NB4 (cell line): ENCODE data around the gene ANKRD28.

Source experiments
- DNase-seq: peaks from one replicate; pipeline ENCODE4 v3.0.0; 2010; ENCODE audit warnings: low read depth
- H3K4me3 ChIP-seq: one replicate; pipeline ENCODE4 v1.5.1; 2011; ENCODE audit warnings: mild to moderate bottlenecking, low read depth, low read length, moderate library complexity
- CTCF ChIP-seq: IDR thresholded peaks from one replicate; pipeline ENCODE4 v1.5.1; 2012; ENCODE audit warnings: low read depth, low read length
- MAX ChIP-seq: IDR thresholded peaks from 2 replicates; pipeline ENCODE4 v1.6.1; 2011; ENCODE audit warnings: low read depth, low read length
- MYC ChIP-seq: IDR thresholded peaks from 2 replicates; pipeline ENCODE4 v1.6.1; 2011; ENCODE audit warnings: low read depth, low read length
- POLR2A ChIP-seq: IDR thresholded peaks from 2 replicates; pipeline ENCODE4 v1.6.1; 2011; ENCODE audit warnings: mild to moderate bottlenecking; ENCODE audit not compliant: insufficient read length; ENCODE audit errors: extremely low read depth

The ANKRD28 gene

DNA sequence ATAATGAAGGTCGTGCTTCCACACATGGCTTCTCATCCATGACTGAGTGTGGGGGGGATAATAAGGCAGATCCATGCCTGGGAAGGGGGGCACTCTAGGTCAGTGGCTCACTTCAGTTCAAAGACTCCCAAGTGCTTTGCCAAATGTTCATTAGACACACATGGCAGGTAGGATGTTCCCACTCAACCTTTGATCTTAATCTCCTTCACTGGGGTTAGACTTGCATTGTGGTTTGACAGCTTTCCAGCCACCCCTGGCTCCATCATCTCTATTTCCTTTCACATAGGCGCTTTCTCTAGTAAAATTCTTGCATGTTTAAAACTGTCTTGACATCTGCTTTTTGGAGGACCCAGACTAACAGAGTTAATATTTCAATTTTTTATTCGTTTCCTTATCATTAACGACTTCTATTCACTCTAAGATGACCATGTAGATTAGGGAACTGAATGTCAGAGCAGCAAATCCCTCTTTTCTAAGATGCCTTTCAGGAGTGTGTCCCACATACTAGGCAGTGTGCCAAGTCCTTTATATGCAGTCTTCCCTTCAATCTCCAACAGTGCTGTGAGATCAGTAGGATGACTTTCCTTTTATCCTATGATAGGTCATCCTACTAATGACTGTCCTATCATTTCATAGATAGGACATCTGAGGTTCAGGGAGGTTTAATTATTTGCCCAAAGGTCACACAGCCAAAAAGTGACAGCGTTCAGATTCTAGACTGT, 138.4 kb downstream of the ANKRD28 start:
- H3K4me3 ChIP-seq: no peak overlapping the region

DNA sequence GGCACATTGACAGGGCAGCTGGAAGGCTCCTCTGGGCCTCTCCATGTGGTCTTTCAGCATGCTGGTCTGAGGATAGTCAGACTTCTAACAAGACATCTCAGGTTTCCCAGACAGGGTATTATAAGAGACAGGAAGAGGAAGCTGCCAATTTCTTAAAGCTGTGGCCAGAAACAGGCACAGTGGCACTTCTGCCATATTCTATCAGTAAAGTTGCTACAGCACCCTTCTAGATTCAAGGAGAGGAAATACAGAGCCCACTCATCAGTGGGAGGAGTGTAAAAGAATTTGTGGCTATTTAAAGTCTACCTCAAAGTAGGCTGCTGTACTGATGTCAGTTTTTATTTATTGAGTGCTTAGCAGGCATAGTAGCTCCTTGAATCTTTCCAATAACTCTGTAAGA, 140.8 kb downstream of the ANKRD28 start:
- no peak overlapping the region for H3K4me3 ChIP-seq
- peak; percentile 12 for DNase-seq
- peak; percentile 50; the same call in 1 of the 2 replicates for TF ChIP-seq MYC
- peak; percentile 42; the same call in 1 of the 2 replicates for TF ChIP-seq MAX
- TF ChIP-seq CTCF: no peak
- TF ChIP-seq POLR2A: no peak

More for the DNA sequence above, 138.4 kb downstream of the ANKRD28 start:
- TF ChIP-seq MAX: no peak
- no peak for TF ChIP-seq CTCF
- TF ChIP-seq MYC: no peak
- no peak for TF ChIP-seq POLR2A
- DNase-seq: no peak

GRCh38 chr3:15656342-15656741, 141.4 kb downstream of the ANKRD28 start:
- TF ChIP-seq MAX: no peak
- no peak for TF ChIP-seq CTCF
- no peak for TF ChIP-seq MYC
- no peak for TF ChIP-seq POLR2A
- no peak overlapping the region for H3K4me3 ChIP-seq
- DNase-seq: no peak

GRCh38 chr3:15654891-15655290, 142.9 kb downstream of the ANKRD28 start:
- no peak for DNase-seq
- no peak overlapping the region for H3K4me3 ChIP-seq
- TF ChIP-seq MYC (no peak), CTCF (no peak), MAX (no peak), POLR2A (no peak)

- H3K4me3 ChIP-seq: no peak overlapping the region
- no peak for DNase-seq
- TF ChIP-seq MAX (no peak), POLR2A (no peak)
These were observed 143.7 kb downstream of the ANKRD28 start for GRCh38 chr3:15654127-15654526.

- TF ChIP-seq MYC (no peak), POLR2A (no peak)
- no peak for DNase-seq
- H3K4me3 ChIP-seq: no peak overlapping the region
These were observed 144.5 kb downstream of the ANKRD28 start for GRCh38 chr3:15653321-15653720.

DNA sequence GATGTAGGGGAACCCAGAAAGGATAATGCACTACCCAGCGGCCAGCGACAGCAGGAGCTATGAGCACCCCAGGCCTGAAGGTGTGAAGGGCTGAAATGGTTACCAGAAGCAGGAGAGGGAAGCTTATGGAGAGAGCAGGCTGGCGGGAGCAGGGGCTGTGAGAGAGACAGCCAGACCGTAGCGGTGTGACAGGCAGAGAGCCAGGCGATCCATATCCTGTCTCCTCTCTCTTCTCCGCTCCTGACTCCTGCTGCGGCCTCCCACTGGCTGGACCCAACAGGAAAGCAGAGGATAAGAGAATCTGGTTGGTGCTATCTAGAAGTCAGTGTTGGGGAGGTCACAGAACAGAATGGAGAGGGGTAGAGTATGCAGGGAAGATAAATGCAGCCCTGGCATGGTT, 146.4 kb downstream of the ANKRD28 start:
- H3K4me3 ChIP-seq: no peak overlapping the region
- no peak for DNase-seq
- TF ChIP-seq CTCF (no peak), MAX (no peak), POLR2A (no peak), MYC (no peak)
